ENCODE data around the gene DCC.

DNA sequence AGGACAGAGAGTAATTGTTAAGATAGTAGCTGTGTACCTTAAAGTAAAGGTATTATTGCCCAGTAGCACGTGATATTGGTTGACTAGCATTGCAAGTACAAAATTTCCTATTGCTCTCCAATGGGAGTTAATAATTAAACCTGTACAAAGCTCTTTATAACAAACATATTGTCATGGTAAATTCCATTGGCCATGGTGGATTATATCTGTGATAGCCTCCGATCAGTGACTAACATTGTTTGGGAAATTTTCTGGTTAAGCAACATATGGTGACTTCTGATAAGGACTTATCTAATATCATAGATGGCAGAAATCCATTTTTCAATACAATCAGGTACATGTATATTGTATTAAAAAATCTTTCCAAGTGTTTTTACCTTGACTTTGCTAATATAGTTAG is 360.8 kb downstream of the DCC start:
- no peak for TF ChIP-seq KLF6 (CRISPR knock-in tag; IDR thresholded peaks at IDR 0.05; ENCODE audit: borderline replicate concordance)
- TF ChIP-seq, protein P1, sequence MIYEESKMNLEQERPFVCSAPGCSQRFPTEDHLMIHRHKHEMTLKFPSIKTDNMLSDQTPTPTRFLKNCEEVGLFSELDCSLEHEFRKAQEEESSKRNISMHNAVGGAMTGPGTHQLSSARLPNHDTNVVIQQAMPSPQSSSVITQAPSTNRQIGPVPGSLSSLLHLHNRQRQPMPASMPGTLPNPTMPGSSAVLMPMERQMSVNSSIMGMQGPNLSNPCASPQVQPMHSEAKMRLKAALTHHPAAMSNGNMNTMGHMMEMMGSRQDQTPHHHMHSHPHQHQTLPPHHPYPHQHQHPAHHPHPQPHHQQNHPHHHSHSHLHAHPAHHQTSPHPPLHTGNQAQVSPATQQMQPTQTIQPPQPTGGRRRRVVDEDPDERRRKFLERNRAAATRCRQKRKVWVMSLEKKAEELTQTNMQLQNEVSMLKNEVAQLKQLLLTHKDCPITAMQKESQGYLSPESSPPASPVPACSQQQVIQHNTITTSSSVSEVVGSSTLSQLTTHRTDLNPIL (CRISPR knock-in tag; IDR thresholded peaks at IDR 0.05) = no peak
- TF ChIP-seq ZZZ3 (IDR thresholded peaks at IDR 0.05) = no peak
- TF ChIP-seq TEAD4 (IDR thresholded peaks at IDR 0.05; ENCODE audit: low read length) = no peak
- no peak for TF ChIP-seq TEAD4 (CRISPR knock-in tag; IDR thresholded peaks at IDR 0.05; ENCODE audit: borderline replicate concordance)
- no peak for TF ChIP-seq POLR2AphosphoS5 (IDR thresholded peaks at IDR 0.05; ENCODE audit: control insufficient read depth, insufficient read depth, low read depth, low read length)
- TF ChIP-seq RAD21 (CRISPR knock-in tag; conservative IDR thresholded peaks at IDR 0.05 in 1 of 2, IDR thresholded peaks at IDR 0.05 in 1 of 2) = no peak
- no peak for TF ChIP-seq FOXP4 (CRISPR knock-in tag; IDR thresholded peaks at IDR 0.05; ENCODE audit: borderline replicate concordance)
- TF ChIP-seq MAFK (IDR thresholded peaks at IDR 0.05; ENCODE audit: low read length) = no peak
- TF ChIP-seq TCF7L2 (IDR thresholded peaks at IDR 0.05; ENCODE audit: low read depth, low read length) = no peak
- no peak for TF ChIP-seq CTCF (IDR thresholded peaks at IDR 0.05 in 2 of 3, conservative IDR thresholded peaks at IDR 0.05 in 1 of 3; ENCODE audit: insufficient read depth in 2 of 3, low read depth in 1 of 3, low read length in 3 of 3)
- TF ChIP-seq CEBPB (tag; IDR thresholded peaks at IDR 0.05) = no peak
- no peak for TF ChIP-seq CHCHD3 (CRISPR knock-in tag; IDR thresholded peaks at IDR 0.05)
- TF ChIP-seq, protein P2, sequence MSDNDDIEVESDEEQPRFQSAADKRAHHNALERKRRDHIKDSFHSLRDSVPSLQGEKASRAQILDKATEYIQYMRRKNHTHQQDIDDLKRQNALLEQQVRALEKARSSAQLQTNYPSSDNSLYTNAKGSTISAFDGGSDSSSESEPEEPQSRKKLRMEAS (CRISPR knock-in tag; IDR thresholded peaks at IDR 0.05) = no peak

Measured in K562 (cell line).